ENCODE measurements around the gene KAZN. TPM values are rescaled to one million over a fixed set of nuclear protein-coding genes. Genes with fewer than 3 reads are reported as not detected.

Gene KAZN
- total RNA-seq, 1 donor from 2014 or later: 11.6 TPM

GRCh38 chr1:14949270-14949835, 350.9 kb downstream of the KAZN start:
- Mint-ChIP-seq H3K9me3 (no peaks in the 10 kb centered on the region), H3K4me3 (no peak overlapping the region), H3K27ac (ENCODE audit: unreplicated experiment) (no peak overlapping the region), H3K27me3 (ENCODE audit: low read depth) (no peaks in the 10 kb centered on the region), H3K4me1 (peaks cover 18% of the 10 kb centered on the region), H3K36me3 (ENCODE audit: low read depth) (no peaks in the 10 kb centered on the region)
- DNase-seq (ENCODE audit: low read depth, low spot score): no peak
- TF ChIP-seq CTCF (conservative IDR thresholded peaks at IDR 0.05): no peak

GRCh38 chr1:14949836-14950713, 351.6 kb downstream of the KAZN start:
- Mint-ChIP-seq H3K4me1 (peaks cover 11% of the 10 kb centered on the region), H3K27me3 (ENCODE audit: low read depth) (no peaks in the 10 kb centered on the region), H3K9me3 (no peaks in the 10 kb centered on the region), H3K27ac (ENCODE audit: unreplicated experiment) (no peak overlapping the region), H3K4me3 (no peak overlapping the region), H3K36me3 (ENCODE audit: low read depth) (no peaks in the 10 kb centered on the region)
- TF ChIP-seq CTCF (conservative IDR thresholded peaks at IDR 0.05): no peak
- no peak for DNase-seq (ENCODE audit: low read depth, low spot score)

- Mint-ChIP-seq H3K27ac (ENCODE audit: unreplicated experiment) (no peak overlapping the region), H3K4me3 (no peak overlapping the region), H3K27me3 (ENCODE audit: low read depth) (no peaks in the 10 kb centered on the region), H3K4me1 (peaks cover 3% of the 10 kb centered on the region), H3K36me3 (ENCODE audit: low read depth) (no peaks in the 10 kb centered on the region), H3K9me3 (no peaks in the 10 kb centered on the region)
- no peak for TF ChIP-seq CTCF (conservative IDR thresholded peaks at IDR 0.05)
- DNase-seq (ENCODE audit: low read depth, low spot score): no peak
These were observed 353.3 kb downstream of the KAZN start for GRCh38 chr1:14951766-14952165.

GRCh38 chr1:14952626-14953314, 354.3 kb downstream of the KAZN start:
- Mint-ChIP-seq H3K36me3 (ENCODE audit: low read depth) (no peaks in the 10 kb centered on the region), H3K9me3 (no peaks in the 10 kb centered on the region), H3K27me3 (ENCODE audit: low read depth) (no peaks in the 10 kb centered on the region), H3K27ac (ENCODE audit: unreplicated experiment) (no peak overlapping the region), H3K4me1 (no peaks in the 10 kb centered on the region), H3K4me3 (no peak overlapping the region)
- TF ChIP-seq CTCF (conservative IDR thresholded peaks at IDR 0.05): no peak
- DNase-seq (ENCODE audit: low read depth, low spot score): no peak

GRCh38 chr1:14954210-14954609, 355.7 kb downstream of the KAZN start:
- peak overlapping the region; percentile 43 for H3K27ac Mint-ChIP-seq (ENCODE audit: unreplicated experiment)
- H3K9me3 Mint-ChIP-seq: no peaks in the 10 kb centered on the region
- DNase-seq (ENCODE audit: low read depth, low spot score): no peak
- H3K4me1 Mint-ChIP-seq: no peaks in the 10 kb centered on the region
- TF ChIP-seq CTCF (conservative IDR thresholded peaks at IDR 0.05): no peak
- no peak overlapping the region for H3K4me3 Mint-ChIP-seq
- no peaks in the 10 kb centered on the region for H3K36me3 Mint-ChIP-seq (ENCODE audit: low read depth)
- H3K27me3 Mint-ChIP-seq (ENCODE audit: low read depth): no peaks in the 10 kb centered on the region

All from neural crest cell (in vitro differentiated cells).